HG03342 (cell line): ENCODE results near the gene EPRS1.
"Not testable (repeated sequence)": the region's sequence is repeated elsewhere in the genome, so short reads cannot be mapped to it uniquely, and the experiment has no call there.

Experiments
- ATAC-seq: cut with Tn5 transposase; IDR thresholded peaks from one replicate; pipeline ENCODE4 v1.9.1; 2021; ENCODE audit warnings: mild to moderate bottlenecking, moderate library complexity; ENCODE audit not compliant: unreplicated experiment

The EPRS1 gene

DNA sequence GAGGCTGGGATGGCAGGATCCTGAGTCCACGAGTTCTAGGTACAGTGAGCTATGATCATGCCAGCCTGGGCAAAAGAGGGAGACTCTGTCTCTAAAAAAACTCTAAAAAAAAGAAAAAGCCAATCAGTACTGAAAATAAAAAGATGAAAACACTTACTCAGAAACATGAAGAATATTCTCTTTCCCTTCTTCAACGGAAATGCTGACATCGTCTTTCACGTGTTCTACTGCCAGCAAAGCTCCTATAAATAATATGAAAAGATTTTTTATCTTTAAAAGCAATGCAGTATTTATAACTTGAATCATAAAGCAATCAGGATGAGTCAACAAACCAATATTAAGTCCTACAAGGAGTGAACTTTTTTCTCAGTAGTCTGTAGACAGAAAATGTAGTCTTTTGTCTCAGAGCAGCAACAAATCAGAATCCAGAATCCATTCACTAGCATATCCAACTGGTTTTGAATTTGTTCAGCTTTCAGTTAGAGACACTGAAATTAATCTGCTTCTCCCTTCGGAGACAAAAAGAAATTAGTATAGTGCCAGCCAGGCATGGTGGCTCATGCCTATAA is 6.2 kb downstream of the EPRS1 start:
- ATAC-seq: no peak

DNA sequence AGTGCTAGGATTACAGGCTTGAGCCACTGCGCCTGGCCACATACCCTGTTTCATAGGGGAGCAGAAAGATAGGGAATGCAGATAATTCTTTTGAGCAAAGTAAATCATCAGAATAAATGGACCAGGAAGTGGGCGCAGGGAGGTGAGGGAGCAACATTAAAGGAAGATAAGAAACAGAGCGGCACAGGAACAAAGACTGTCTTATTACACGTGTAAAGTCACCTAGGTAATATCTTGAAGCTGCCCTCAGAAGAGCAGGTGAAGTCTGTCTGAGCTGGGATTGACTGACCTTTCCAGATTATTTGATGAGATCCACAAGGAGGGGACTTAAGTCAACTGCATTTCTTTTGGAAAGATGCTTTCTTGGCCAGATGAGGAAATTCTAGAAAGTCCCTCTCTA is 7.7 kb downstream of the EPRS1 start:
- ATAC-seq: no peak

- ATAC-seq: not testable (repeated sequence)
Measured at GRCh38 chr1:220037810-220038209, 8.5 kb downstream of the EPRS1 start.

DNA sequence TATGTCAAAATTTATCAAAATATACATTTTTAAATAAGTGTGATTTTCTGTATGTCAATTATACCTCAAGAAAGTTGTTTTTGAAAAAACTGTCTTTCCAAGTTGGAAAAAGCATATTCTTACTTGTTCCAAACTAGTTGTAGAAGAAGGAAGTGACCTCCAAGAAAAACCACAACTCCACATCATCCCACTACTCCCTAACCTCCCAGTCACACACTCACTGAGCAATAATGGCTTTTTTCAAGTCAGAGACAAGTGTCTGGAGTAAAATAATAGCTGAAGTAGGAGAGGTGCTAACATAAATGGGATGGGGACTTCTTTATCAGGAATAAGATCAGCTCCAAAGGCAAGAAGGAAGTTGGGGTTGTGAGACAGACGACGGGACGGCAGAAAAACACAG is 13.4 kb downstream of the EPRS1 start:
- ATAC-seq: no peak

- no peak for ATAC-seq
Measured at GRCh38 chr1:220031287-220031686, 15.0 kb downstream of the EPRS1 start.

DNA sequence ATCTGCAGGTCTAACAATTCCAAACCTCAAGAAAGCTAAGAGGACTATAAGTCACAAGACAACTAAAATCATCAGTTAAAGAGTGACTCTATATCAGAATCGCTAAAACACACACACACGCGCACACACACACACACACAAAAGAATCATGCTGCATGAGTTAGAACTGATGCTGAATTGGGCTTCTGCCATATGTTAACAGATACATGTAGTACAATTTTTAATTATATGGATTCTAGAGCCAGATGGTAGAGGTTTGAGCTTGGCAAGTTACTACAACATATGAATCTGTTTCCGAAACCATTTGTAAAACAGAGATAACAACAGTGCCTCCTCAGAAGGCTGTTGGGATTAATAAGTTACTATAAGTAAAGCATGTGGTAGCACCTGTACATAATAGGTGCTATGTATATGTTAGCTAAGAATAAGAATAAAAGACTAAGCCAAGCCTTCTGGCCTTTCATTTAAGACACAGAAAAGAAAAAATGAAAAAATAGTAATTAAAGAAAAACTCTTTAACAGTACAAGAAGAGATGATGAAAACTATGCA is 17.9 kb downstream of the EPRS1 start:
- ATAC-seq: no peak

DNA sequence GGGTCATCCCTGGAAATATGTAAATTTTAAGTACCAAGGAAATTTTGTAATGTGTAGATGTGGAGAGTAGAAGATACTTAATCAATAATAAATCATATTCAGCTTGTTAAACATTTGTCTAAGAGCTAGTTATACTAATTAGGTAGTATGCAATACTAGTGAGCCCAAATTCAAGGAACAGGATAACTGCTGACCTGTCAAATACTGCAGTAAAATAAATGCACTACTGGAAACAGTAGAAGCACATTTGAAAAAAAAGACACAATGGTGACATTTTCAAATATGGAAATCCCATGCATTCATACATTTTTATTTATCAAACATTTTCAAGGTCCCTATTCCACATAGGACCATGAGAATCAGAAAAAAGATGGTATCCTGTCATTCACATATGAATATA is 27.2 kb downstream of the EPRS1 start:
- no peak for ATAC-seq

DNA sequence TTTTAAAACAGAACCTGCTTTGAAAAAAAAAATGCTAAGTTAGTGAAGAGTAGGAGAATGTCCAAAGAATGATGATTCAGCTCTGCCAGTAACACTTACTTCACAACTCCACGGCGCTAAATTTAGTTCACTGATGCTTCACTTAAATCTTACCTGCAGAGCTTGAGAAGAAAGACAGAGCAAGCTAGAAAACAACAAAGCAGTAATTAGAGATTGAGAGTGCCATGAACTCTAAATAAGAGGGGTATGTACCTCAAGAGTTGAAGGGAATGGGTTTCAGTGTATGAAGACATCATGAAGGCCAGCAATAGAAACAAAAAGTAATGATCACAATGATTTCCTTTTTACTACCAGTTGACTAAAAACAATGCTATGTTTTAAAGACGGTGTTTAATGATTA is 32.8 kb downstream of the EPRS1 start:
- ATAC-seq: peak; percentile 85

GRCh38 chr1:220012259-220012658 is 34.0 kb downstream of the EPRS1 start:
- ATAC-seq: no peak

- no peak for ATAC-seq
Measured at GRCh38 chr1:220011620-220012019, 34.7 kb downstream of the EPRS1 start.

DNA sequence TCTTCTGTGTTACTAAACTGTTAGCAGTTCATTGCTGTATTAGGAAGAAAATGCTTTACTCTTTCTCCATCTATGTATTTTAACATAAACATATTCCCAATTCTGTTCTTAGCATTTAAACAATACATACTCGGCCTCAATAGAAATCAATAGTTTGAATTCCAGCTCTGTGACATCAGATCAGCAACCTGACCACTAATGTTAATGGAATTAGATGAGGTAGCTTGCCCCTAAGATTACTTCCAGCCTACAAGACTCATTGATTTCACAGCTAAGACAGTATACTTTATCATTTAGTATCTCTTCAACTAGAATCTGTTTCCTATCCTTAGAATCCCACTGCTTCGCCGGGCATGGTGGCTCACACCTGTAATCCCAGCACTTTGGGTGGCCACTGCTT is 38.9 kb downstream of the EPRS1 start:
- ATAC-seq: no peak

DNA sequence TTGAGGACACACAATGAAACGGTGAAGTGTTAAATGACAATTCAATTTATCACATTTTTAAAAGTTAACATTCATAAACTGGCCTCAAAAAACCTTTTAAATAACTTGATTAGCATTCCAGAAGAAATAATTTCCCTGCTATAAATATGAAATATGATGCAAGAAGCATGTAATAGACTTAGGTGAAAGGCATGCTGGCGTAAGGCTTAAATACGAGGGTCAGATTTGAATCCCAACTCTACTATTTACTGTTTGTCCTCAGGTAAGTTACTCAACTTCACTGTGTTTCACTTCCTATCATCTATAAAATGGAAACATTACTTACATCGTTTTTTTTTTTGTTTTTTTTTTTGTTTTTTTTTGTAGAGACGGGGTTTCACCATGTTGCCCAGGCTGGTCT is 40.8 kb downstream of the EPRS1 start:
- ATAC-seq: no peak

DNA sequence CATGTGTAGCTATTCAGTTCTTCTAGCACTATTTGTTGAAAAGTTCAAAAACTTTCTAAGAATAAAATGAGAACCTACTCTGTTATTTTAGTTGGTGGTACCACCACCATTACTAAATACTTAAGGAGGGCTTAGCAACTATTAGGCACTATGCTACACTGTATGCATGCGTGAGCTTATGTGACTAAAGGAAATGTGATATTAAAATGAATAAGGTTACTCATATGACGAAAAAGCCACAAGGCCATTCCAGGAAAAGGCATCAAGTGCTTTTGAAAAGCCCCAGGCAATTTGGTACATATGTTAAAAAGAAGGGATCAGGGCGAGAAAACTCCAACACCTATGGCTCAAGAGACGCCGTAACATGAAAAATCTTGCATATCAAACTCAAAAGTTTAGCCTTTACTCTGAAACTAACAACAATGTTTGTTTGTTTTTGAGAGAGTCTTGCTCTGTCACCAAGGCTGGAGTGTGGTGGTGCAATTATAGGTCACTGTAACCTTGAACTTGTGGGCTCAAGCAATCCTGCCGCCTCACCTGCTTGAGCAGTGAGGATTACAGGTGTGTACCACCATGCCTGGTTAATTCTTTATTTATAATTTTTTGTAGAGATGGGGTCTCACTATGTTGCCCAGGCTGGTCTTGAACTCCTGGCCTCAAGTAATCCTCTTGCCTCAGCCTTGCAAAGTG is 42.5 kb downstream of the EPRS1 start:
- ATAC-seq: no peak

DNA sequence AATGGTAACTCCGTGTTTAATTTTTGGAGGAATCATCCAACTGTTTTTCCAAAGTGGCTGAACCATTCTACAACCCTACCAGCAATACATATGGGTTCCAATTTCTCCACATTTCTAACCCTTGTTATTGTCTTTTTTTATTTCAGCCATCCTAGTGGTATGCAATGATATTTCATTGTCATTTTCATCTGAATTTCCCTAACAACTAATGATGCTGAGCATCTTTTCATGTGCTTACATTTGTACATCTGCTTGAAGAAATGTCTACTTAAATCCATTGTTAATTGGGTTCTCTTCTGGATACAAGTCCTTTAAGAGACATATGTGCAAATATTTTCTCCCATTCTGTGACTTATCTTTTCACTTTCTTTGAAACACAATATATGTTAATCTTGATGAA is 43.3 kb downstream of the EPRS1 start:
- no peak for ATAC-seq

- ATAC-seq: no peak
Measured at GRCh38 chr1:220001095-220001501, 45.2 kb downstream of the EPRS1 start.

DNA sequence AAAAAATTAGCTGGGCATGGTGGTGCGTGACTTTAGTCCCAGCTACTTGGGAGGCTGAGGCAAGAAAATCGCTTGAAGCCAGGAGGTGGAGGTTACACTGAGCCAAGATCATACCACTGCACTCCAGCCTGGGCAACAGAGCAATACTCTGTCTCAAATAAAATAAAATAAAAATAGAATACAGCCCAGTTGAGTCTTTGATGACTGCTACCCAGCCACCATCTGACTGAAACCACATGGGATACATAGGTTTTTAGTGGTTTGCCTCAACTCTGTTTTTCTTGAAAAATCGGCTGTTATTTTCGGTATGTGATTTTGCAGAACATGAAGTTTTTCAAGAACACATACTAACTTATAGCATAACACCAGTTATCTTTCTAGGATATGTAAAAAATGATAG is 46.5 kb downstream of the EPRS1 start:
- ATAC-seq: no peak
